Stimulated activated CD4-positive, alpha-beta T cell treated with anti-CD3 and anti-CD28 coated beads, TNF-alpha, amount 100 ng/mL, for 1 hour (primary cell): ENCODE measurements around the gene PIGL.
"Not testable (repeated sequence)": the region's sequence is repeated elsewhere in the genome, so short reads cannot be mapped to it uniquely, and the experiment has no call there.

Experiments used
- DNase-seq, 3 donors: peaks; one replicate each; pipeline ENCODE4 v3.0.0-alpha.2; 2020; ENCODE audit warnings: low read depth in 3 of 3, low spot score in 1 of 3

Gene PIGL

GRCh38 chr17:16216341-16217001 lies 539 bp upstream of the PIGL start:
- not testable (repeated sequence) for DNase-seq

DNA sequence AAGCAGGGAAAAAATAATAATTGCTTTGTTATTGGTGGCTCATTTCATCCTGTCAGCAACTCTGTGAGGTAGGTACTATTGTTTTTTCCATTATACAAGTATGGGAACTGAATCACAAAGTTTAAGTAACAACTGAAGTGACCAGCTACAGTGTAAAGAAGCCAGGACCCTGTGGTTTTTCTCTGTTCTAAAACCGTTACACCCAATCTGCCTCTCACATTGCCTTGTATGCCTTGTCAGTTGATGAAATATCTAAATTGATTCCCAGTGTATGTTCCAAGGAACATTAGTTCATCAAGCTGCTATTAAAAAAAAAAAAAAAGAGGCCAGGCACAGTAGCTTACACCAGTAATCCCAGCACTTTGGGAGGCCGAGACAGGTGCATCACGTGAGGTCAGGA lies 5.4 kb downstream of the PIGL start:
- no peak for DNase-seq

DNA sequence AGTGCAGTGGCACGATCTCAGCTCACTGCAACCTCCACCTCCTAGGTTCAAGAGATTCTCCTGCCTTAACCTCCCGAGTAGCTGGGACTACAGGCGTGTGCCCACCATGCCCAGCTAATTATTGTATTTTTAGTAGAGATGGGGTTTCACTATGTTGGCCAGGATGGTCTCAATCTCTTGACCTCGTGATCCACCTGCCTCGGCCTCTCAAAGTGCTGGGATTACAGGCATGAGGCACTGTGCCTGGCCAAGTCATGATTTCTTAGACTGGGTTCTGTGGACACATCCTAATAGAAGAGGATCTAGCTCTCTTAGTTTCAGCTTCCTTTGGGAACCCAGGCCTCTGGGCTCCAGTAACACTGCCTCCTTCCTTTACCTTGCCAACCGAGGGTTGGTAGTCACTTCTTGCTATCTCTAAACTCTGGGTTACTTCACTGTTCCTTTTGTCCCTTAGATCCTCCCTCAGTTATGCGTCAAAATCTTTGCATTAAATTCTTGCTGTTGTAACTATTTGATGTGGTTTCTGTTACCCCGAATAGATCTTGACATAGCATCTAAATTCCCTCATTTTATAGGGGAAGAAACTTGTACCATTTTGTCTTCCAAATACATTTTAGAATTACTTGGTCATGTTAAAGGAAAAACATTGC lies 13.0 kb downstream of the PIGL start:
- not testable (repeated sequence) for DNase-seq

DNA sequence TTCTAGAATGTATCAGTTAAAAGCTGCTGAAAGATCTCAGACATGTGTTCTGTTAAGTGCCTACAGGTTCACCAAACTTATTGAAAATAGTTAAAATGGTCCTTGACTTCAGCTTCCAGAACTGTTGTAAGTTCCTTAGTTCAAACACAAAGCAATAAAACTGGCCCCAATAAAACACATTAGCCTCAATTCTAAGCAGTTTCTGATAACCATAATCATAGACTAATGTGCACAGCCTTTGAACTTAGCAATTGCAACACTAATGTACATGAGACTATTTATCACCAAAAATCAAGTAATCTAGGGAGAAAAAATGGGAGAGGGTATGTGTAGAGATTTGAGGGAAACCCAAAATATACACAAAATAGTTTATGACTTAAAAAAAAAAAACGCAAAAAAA lies 15.4 kb downstream of the PIGL start:
- no peak for DNase-seq

GRCh38 chr17:16239931-16240330 lies 22.9 kb downstream of the PIGL start:
- DNase-seq, result no peak

- no peak for DNase-seq
Observed at GRCh38 chr17:16241906-16242399, 24.9 kb downstream of the PIGL start.

- no peak for DNase-seq
Observed at GRCh38 chr17:16243385-16243784, 26.4 kb downstream of the PIGL start.

DNA sequence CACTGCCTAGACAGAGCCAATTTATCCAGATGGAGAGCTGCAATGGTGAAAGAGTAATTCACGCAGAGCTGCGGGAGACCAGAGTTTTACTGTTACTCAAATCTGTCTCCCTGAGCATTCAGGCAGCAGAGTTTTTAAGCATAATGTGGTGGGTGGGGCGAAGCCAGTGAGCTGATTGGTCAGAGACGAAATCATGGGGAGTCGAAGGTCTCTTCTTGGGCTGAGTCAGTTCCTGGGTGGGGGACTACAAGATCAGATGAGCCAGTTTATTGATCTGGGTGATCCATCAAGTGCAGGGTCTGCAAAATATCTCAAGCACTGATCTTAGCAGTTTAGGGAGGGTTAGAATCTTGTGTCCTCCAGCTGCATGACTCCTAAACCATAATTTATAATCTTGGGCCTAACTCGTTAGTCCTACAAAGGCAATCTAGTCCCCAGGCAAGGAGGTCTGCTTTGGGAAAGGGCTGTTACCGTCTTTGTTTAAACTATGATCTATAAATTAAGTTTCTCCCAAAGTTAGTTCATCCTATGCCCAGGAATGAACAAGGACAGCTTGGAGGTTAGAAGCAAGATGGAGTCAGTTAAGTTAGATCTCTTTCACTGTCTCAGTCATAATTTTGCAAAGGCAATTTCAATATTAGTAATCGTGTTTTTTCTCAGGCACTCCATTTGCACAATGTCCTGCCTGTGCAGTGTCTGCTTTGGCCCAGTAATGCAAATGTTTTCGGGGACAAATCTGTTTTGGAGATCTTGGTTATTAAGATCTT lies 27.0 kb downstream of the PIGL start:
- DNase-seq, result no peak

GRCh38 chr17:16247586-16247984 lies 30.6 kb downstream of the PIGL start:
- DNase-seq, result no peak

DNA sequence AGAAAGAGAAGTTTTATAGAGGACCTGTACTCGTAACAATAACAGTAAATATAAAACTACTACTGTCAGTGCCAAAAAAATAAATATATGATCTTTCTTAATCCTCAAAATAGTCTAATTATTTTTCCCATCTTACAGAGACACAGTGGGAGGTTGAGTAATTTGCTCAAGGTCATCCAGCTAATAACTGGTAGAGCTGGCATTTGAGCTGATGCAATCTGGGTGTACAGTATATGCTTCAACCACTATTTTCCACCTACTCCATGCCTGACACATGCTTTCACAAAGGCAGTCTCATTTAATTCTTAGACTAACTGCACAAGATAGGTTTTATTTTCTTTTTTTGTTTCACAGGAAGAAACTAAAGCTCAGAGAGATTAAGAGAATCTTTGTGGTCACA lies 33.6 kb downstream of the PIGL start:
- DNase-seq, result no peak

DNA sequence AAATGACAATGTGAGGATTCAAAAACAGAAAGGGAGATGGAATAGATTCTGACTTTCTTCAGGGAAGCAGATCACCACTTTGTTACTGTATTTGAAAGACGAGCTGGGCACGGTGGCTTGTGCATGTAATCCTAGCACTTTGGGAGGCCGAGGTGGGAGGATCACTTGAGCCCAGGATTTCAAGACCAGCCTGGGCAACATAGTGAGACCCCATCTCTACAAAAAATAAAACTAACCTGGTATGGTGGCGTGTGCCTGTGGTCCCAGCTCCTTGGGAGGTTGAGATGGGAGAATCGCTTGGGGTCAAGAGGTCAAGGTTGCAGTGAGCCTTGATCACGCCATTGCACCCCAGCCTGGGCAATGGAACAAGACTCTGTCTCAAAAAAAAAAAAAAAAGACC lies 34.0 kb downstream of the PIGL start:
- DNase-seq, result no peak

DNA sequence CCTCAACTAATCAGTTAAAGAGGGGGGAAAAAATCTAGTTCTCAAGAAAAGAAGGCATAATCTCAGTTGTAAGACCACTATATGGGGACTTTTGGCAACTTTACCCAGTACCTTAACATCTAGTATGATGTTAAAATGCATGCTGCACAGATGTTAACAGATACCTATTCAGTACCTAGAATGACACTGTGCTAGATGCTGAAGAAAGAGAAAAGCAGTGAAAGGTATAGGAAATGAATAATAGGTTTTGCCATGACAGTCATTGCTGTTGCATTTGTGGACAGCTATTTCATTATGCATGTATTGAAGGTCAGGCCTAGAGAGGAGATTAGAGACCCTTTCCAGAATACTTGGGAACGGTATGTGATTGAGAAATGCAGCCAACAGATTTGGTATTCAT lies 34.5 kb downstream of the PIGL start:
- DNase-seq, result no peak

DNA sequence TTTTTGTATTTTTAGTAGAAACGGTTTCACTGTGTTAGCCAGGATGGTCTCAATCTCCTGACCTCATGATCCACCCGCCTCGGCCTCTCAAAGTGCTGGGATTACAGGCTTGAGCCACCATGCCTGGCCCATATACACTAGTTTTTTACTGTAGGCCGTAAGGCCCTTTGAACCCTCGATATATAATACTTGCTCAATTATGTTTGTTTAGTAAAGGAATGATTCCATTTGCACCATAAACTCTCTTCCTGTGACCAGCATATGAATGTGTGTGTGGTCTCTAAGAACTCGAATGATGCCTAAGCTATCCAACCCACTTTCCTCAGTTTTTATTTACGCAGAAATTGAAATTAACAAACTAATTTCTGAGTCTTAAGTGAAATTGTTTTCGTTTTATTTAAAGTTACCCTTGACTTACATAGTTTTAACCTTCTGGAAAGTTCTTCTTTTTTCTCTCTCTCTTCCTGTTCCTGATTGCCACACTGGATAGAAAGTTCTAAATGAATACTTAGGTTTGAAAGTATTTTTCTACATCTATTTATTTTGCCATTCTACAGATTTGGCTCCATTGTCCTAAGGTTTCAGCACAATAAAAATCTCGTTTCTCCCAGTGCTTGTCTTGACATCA lies 37.9 kb downstream of the PIGL start:
- DNase-seq, result no peak

DNA sequence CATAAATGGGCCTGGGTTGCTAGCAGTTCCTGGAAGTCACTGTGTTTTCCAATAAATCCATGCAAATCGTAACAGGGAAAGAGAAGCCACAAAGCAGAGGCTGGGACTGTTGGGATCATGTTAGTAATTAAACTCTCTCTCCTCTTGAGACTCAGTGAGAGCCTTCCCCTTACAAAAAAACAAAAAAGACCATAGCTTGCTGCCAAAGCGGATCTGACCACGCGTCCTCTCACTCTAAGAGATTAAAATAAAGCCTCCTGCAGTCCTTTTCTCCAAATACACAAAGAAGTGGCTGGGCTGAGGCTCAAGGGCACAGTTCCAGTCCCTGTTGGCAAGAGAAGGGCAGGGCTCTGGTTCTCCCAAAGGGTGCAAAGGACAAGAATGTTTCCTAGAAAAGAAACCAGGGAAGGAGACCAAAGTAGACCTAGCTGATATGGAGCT lies 38.5 kb downstream of the PIGL start:
- DNase-seq, result no peak

GRCh38 chr17:16258901-16259300 lies 41.9 kb downstream of the PIGL start:
- no peak for DNase-seq

GRCh38 chr17:16259926-16260325 lies 42.9 kb downstream of the PIGL start:
- no peak for DNase-seq

- DNase-seq, result no peak
Observed at GRCh38 chr17:16261049-16261448, 44.0 kb downstream of the PIGL start.

- DNase-seq, result no peak
Observed at GRCh38 chr17:16262201-16262600, 45.2 kb downstream of the PIGL start.

- no peak for DNase-seq
Observed at GRCh38 chr17:16267174-16267573, 50.2 kb downstream of the PIGL start.

DNA sequence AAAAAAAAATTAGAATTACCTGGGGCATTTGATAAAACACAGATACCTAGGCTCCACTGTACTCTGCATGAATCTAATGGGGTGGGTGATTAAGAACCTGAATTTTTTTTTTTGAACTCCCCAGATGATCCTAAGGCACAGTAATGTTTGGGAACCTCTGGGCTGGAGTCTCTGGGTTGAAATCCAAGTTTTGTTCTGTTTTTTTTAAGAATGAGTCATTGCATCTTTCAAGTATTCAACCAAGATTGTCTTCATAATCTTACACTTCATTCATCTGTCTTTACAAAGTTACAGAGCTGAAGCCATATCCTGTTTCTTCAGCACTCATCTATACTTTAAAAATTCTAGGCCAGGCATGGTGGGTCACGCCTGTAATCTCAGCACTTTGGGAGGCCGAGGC lies 52.6 kb downstream of the PIGL start:
- no peak for DNase-seq

DNA sequence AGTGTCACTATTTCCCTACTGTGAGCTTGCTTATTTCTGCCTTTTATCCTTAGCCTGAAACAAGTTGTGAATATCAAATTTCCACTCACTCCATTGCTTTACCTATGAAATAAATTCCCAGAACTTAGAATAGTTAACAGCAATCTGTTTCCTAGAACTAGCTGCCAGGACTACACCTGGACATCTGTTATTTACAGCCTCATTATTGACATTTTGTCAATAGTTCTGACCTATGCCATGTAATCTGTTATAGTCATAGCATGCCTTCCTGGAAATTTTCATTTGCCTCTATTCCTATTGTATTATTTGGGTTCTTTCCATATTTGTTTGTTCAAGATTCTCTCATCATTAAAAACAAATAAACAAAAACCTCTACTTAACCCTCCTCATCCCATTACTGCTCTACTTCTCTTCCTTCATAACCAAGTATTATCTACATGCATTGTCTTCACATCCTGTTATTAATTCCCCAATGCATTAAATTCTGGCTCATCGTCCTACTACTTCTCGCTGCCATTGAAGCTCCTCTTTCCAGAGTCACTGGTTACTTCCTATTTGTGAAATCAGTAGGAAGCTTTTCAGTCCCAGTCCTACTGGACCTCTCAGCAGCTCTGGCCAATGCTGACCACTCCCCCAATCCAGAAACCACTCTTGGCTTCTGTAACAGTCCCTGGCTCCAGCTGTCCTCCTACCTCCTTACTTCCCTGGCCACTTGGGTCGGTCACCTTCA lies 55.3 kb downstream of the PIGL start:
- no peak for DNase-seq
